Measurements from ENCODE around the gene SORCS2. TPM values are rescaled to one million over a fixed set of nuclear protein-coding genes. Genes with fewer than 3 reads are reported as not detected.
A peak's percentile ranks its signal among the peaks of the same experiment; 100 is the strongest.

The SORCS2 gene
- total RNA-seq, 1 donor from 2014 or later = 3.0 TPM

DNA sequence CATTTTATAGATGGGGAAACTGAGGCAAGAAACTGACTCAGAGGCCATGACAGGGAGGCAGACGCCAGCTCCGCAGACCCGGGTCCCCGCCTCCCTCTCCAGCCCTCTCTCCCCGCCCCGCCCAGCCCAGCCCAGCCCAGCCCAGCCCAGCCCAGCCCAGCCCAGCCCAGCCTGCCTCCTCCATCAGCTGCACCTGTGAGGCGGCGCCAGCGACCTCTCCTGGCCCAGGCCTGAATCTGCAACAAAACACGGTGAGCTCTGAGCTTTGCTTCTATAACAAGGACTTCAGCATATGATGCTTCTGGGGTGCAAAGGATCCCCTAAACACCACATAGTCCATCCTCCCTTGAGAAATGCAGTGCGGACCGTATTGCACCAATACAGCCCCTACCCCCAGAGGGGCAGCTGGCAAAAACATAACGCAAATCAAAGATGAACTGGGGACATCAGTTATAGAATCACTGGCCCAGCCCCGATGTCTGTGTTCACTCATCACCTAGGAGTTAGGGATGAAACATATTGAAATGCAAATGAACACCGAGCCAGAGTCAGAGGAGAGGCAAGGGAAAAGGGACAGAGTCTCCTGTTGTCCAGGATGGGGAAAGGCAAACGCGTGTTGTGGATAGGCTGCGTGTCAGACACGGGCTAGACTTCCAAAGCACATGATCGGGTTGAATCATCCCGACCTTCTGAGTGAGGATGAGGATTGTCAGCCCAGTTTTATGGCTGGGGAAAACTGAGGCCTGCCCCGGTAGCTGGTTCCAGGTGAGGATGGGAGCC lies 458.5 kb downstream of the SORCS2 start:
- Mint-ChIP-seq H3K4me3 (ENCODE audit: unreplicated experiment) (no peak overlapping the region), H3K27ac (ENCODE audit: unreplicated experiment) (no peak overlapping the region), H3K36me3 (ENCODE audit: unreplicated experiment) (no peaks in the 10 kb centered on the region), H3K9me3 (ENCODE audit: unreplicated experiment) (no peaks in the 10 kb centered on the region), H3K4me1 (ENCODE audit: unreplicated experiment) (peaks cover 22% of the 10 kb centered on the region), H3K27me3 (ENCODE audit: unreplicated experiment) (peaks cover 14% of the 10 kb centered on the region)
- no peak for DNase-seq (ENCODE audit: extremely low spot score, unreplicated experiment)
- TF ChIP-seq, protein P1, sequence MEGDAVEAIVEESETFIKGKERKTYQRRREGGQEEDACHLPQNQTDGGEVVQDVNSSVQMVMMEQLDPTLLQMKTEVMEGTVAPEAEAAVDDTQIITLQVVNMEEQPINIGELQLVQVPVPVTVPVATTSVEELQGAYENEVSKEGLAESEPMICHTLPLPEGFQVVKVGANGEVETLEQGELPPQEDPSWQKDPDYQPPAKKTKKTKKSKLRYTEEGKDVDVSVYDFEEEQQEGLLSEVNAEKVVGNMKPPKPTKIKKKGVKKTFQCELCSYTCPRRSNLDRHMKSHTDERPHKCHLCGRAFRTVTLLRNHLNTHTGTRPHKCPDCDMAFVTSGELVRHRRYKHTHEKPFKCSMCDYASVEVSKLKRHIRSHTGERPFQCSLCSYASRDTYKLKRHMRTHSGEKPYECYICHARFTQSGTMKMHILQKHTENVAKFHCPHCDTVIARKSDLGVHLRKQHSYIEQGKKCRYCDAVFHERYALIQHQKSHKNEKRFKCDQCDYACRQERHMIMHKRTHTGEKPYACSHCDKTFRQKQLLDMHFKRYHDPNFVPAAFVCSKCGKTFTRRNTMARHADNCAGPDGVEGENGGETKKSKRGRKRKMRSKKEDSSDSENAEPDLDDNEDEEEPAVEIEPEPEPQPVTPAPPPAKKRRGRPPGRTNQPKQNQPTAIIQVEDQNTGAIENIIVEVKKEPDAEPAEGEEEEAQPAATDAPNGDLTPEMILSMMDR (IDR thresholded peaks at IDR 0.05) = no peak

DNA sequence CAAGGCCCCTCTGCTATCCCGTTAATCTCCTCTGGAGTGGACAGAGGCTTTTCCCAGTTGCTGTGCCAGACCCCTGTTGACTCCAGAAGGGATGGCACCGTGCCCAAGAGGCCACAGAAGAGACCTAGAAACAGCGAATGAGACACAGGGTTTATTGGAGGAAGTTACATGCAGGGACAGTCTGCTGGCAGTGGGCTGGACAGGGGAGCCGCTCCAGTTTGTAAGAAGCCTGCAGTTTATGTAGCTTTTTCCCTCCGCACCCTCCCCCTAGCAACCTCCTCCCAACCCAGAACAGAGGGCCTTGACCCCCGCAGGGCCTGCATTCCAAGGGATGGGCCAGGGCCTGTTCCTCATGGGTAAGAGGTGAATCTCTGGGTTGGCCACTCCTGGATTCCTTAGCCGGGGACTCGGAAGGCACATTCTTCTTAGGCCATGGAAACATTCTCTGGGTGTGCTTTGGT lies 459.2 kb downstream of the SORCS2 start:
- Mint-ChIP-seq H3K27ac (ENCODE audit: unreplicated experiment) (peak overlapping the region; percentile 18), H3K4me1 (ENCODE audit: unreplicated experiment) (peaks cover 22% of the 10 kb centered on the region), H3K27me3 (ENCODE audit: unreplicated experiment) (peaks cover 18% of the 10 kb centered on the region), H3K9me3 (ENCODE audit: unreplicated experiment) (no peaks in the 10 kb centered on the region), H3K4me3 (ENCODE audit: unreplicated experiment) (no peak overlapping the region), H3K36me3 (ENCODE audit: unreplicated experiment) (no peaks in the 10 kb centered on the region)
- TF ChIP-seq, protein P1 (IDR thresholded peaks at IDR 0.05) = no peak
- no peak for DNase-seq (ENCODE audit: extremely low spot score, unreplicated experiment)

GRCh38 chr4:7652006-7652405 lies 459.7 kb downstream of the SORCS2 start:
- Mint-ChIP-seq H3K4me3 (ENCODE audit: unreplicated experiment) (no peak overlapping the region), H3K27ac (ENCODE audit: unreplicated experiment) (no peak overlapping the region), H3K4me1 (ENCODE audit: unreplicated experiment) (peaks cover 22% of the 10 kb centered on the region), H3K27me3 (ENCODE audit: unreplicated experiment) (peaks cover 15% of the 10 kb centered on the region), H3K36me3 (ENCODE audit: unreplicated experiment) (no peaks in the 10 kb centered on the region), H3K9me3 (ENCODE audit: unreplicated experiment) (no peaks in the 10 kb centered on the region)
- TF ChIP-seq, protein P1 (IDR thresholded peaks at IDR 0.05) = no peak
- DNase-seq (ENCODE audit: extremely low spot score, unreplicated experiment) = no peak

DNA sequence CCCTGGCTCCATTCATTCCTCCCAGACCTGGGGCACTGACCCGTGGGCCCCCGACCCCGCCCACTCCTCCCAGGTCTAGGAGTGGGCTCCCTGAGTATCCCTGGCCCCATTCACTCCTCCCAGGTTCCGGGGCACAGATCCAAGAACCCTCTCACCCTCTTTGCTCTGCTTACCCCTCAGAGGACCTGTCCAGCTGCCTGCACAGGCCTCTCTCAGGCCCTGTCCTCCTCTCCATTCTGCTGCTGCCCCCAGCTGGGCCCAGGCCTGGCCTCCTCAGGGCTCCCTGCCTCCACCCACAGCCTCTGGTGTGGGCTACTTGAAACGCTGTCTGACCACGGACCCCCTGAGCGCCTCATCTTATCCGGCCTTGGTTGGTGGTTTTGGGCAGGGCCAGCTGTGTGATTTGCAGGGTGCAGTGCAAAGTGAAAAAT lies 460.1 kb downstream of the SORCS2 start:
- H3K4me3 Mint-ChIP-seq (ENCODE audit: unreplicated experiment) = no peak overlapping the region
- H3K27me3 Mint-ChIP-seq (ENCODE audit: unreplicated experiment) = peaks cover 14% of the 10 kb centered on the region
- no peak overlapping the region for H3K27ac Mint-ChIP-seq (ENCODE audit: unreplicated experiment)

GRCh38 chr4:7652906-7653305 lies 460.6 kb downstream of the SORCS2 start:
- Mint-ChIP-seq H3K4me3 (ENCODE audit: unreplicated experiment) (no peak overlapping the region), H3K9me3 (ENCODE audit: unreplicated experiment) (no peaks in the 10 kb centered on the region), H3K27ac (ENCODE audit: unreplicated experiment) (no peak overlapping the region), H3K27me3 (ENCODE audit: unreplicated experiment) (peaks cover 14% of the 10 kb centered on the region), H3K36me3 (ENCODE audit: unreplicated experiment) (no peaks in the 10 kb centered on the region), H3K4me1 (ENCODE audit: unreplicated experiment) (peaks cover 20% of the 10 kb centered on the region)
- no peak for DNase-seq (ENCODE audit: extremely low spot score, unreplicated experiment)
- TF ChIP-seq, protein P1 (IDR thresholded peaks at IDR 0.05) = no peak

More for the DNA sequence above, 460.1 kb downstream of the SORCS2 start:
- Mint-ChIP-seq H3K36me3 (ENCODE audit: unreplicated experiment) (no peaks in the 10 kb centered on the region), H3K9me3 (ENCODE audit: unreplicated experiment) (no peaks in the 10 kb centered on the region), H3K4me1 (ENCODE audit: unreplicated experiment) (peaks cover 22% of the 10 kb centered on the region)
- no peak for DNase-seq (ENCODE audit: extremely low spot score, unreplicated experiment)
- TF ChIP-seq, protein P1 (IDR thresholded peaks at IDR 0.05) = no peak
